Activated naive CD8-positive, alpha-beta T cell treated with anti-CD3 and anti-CD28 coated beads, Interleukin-2, amount 50 U/mL, for 24 hours (primary cell): Measurements from ENCODE around the gene UPF2.

Source experiments
- ATAC-seq: fragments of 150-1000 bp; cut with Tn5 transposase; one replicate; pipeline ENCODE4 v1.10.0; 2021
- DNase-seq: peaks from one replicate; pipeline ENCODE4 v3.0.0; 2021
- H3K27ac Mint-ChIP-seq: one replicate; pipeline ENCODE4 v1.8.0; 2021; ENCODE audit warnings: mild to moderate bottlenecking, mixed read lengths
- H3K27me3 Mint-ChIP-seq: one replicate; pipeline ENCODE4 v1.8.0; 2021; ENCODE audit warnings: mixed read lengths
- H3K36me3 Mint-ChIP-seq: one replicate; pipeline ENCODE4 v1.8.0; 2021; ENCODE audit warnings: low read depth, mixed read lengths
- H3K4me1 Mint-ChIP-seq: one replicate; pipeline ENCODE4 v1.8.0; 2021; ENCODE audit warnings: mixed read lengths
- H3K4me3 Mint-ChIP-seq: one replicate; pipeline ENCODE4 v1.8.0; 2021; ENCODE audit warnings: mild to moderate bottlenecking, moderate library complexity, mixed read lengths
- H3K9me3 Mint-ChIP-seq: one replicate; pipeline ENCODE4 v1.8.0; 2021; ENCODE audit warnings: mixed read lengths

The UPF2 gene

GRCh38 chr10:11958956-11959355 is 83.7 kb downstream of the UPF2 start:
- H3K36me3 Mint-ChIP-seq, result peaks cover 45% of the 10 kb centered on the region
- H3K4me3 Mint-ChIP-seq, result no peak overlapping the region
- DNase-seq, result no peak
- H3K27ac Mint-ChIP-seq, result no peak overlapping the region
- no peaks in the 10 kb centered on the region for H3K9me3 Mint-ChIP-seq
- no peak for ATAC-seq
- H3K27me3 Mint-ChIP-seq, result no peaks in the 10 kb centered on the region
- H3K4me1 Mint-ChIP-seq, result no peaks in the 10 kb centered on the region

GRCh38 chr10:11951695-11952094 is 90.9 kb downstream of the UPF2 start:
- no peaks in the 10 kb centered on the region for H3K9me3 Mint-ChIP-seq
- H3K4me1 Mint-ChIP-seq, result peaks cover 4% of the 10 kb centered on the region
- DNase-seq, result no peak
- peaks cover 36% of the 10 kb centered on the region for H3K36me3 Mint-ChIP-seq
- H3K27ac Mint-ChIP-seq, result no peak overlapping the region
- no peak overlapping the region for H3K4me3 Mint-ChIP-seq
- ATAC-seq, result no peak
- no peaks in the 10 kb centered on the region for H3K27me3 Mint-ChIP-seq

GRCh38 chr10:11950325-11951018 is 92.1 kb downstream of the UPF2 start:
- H3K4me3 Mint-ChIP-seq, result no peak overlapping the region
- H3K27ac Mint-ChIP-seq, result no peak overlapping the region
- peaks cover 27% of the 10 kb centered on the region for H3K36me3 Mint-ChIP-seq
- ATAC-seq (no peak), DNase-seq (no peak)
- peaks cover 4% of the 10 kb centered on the region for H3K4me1 Mint-ChIP-seq
- no peaks in the 10 kb centered on the region for H3K27me3 Mint-ChIP-seq
- no peaks in the 10 kb centered on the region for H3K9me3 Mint-ChIP-seq

- Mint-ChIP-seq H3K9me3 (no peaks in the 10 kb centered on the region), H3K27ac (no peak overlapping the region), H3K27me3 (no peaks in the 10 kb centered on the region), H3K4me1 (peaks cover 4% of the 10 kb centered on the region), H3K4me3 (no peak overlapping the region), H3K36me3 (peaks cover 25% of the 10 kb centered on the region)
- no peak for DNase-seq
- ATAC-seq, result no peak
Observed at GRCh38 chr10:11949152-11949551, 93.5 kb downstream of the UPF2 start.

GRCh38 chr10:11946652-11947051 is 96.0 kb downstream of the UPF2 start:
- DNase-seq (no peak), ATAC-seq (no peak)
- no peaks in the 10 kb centered on the region for H3K9me3 Mint-ChIP-seq
- H3K27ac Mint-ChIP-seq, result no peak overlapping the region
- H3K36me3 Mint-ChIP-seq, result peaks cover 32% of the 10 kb centered on the region
- peaks cover 4% of the 10 kb centered on the region for H3K4me1 Mint-ChIP-seq
- no peaks in the 10 kb centered on the region for H3K27me3 Mint-ChIP-seq
- no peak overlapping the region for H3K4me3 Mint-ChIP-seq

- Mint-ChIP-seq H3K9me3 (no peaks in the 10 kb centered on the region), H3K27me3 (no peaks in the 10 kb centered on the region), H3K27ac (no peak overlapping the region), H3K4me3 (no peak overlapping the region), H3K4me1 (no peaks in the 10 kb centered on the region), H3K36me3 (peaks cover 25% of the 10 kb centered on the region)
- no peak for DNase-seq
- no peak for ATAC-seq
Observed at GRCh38 chr10:11936389-11937152, 106.0 kb downstream of the UPF2 start.

- no peak for DNase-seq
- Mint-ChIP-seq H3K4me3 (no peak overlapping the region), H3K27ac (no peak overlapping the region), H3K9me3 (no peaks in the 10 kb centered on the region), H3K36me3 (peaks cover 40% of the 10 kb centered on the region), H3K27me3 (no peaks in the 10 kb centered on the region), H3K4me1 (no peaks in the 10 kb centered on the region)
- ATAC-seq, result no peak
Observed at GRCh38 chr10:11934262-11934661, 108.3 kb downstream of the UPF2 start.

GRCh38 chr10:11933577-11934223 is 108.9 kb downstream of the UPF2 start:
- H3K36me3 Mint-ChIP-seq, result peaks cover 43% of the 10 kb centered on the region
- ATAC-seq (no peak), DNase-seq (no peak)
- H3K27me3 Mint-ChIP-seq, result no peaks in the 10 kb centered on the region
- no peak overlapping the region for H3K4me3 Mint-ChIP-seq
- no peak overlapping the region for H3K27ac Mint-ChIP-seq
- no peaks in the 10 kb centered on the region for H3K4me1 Mint-ChIP-seq
- no peaks in the 10 kb centered on the region for H3K9me3 Mint-ChIP-seq

- ATAC-seq (no peak), DNase-seq (no peak)
- H3K9me3 Mint-ChIP-seq, result no peaks in the 10 kb centered on the region
- no peaks in the 10 kb centered on the region for H3K4me1 Mint-ChIP-seq
- peaks cover 52% of the 10 kb centered on the region for H3K36me3 Mint-ChIP-seq
- H3K27ac Mint-ChIP-seq, result no peak overlapping the region
- H3K4me3 Mint-ChIP-seq, result no peak overlapping the region
- H3K27me3 Mint-ChIP-seq, result no peaks in the 10 kb centered on the region
Observed at GRCh38 chr10:11931038-11931437, 111.6 kb downstream of the UPF2 start.

- ATAC-seq, result no peak
- Mint-ChIP-seq H3K4me1 (no peaks in the 10 kb centered on the region), H3K9me3 (no peaks in the 10 kb centered on the region), H3K27me3 (no peaks in the 10 kb centered on the region), H3K36me3 (peaks cover 51% of the 10 kb centered on the region), H3K27ac (no peak overlapping the region), H3K4me3 (no peak overlapping the region)
- DNase-seq, result no peak
Observed at GRCh38 chr10:11930312-11930978, 112.2 kb downstream of the UPF2 start.

- no peak overlapping the region for H3K4me3 Mint-ChIP-seq
- H3K9me3 Mint-ChIP-seq, result no peaks in the 10 kb centered on the region
- H3K4me1 Mint-ChIP-seq, result no peaks in the 10 kb centered on the region
- no peaks in the 10 kb centered on the region for H3K27me3 Mint-ChIP-seq
- ATAC-seq (no peak), DNase-seq (no peak)
- H3K36me3 Mint-ChIP-seq, result peaks cover 51% of the 10 kb centered on the region
- H3K27ac Mint-ChIP-seq, result peak overlapping the region; percentile 17
Observed at GRCh38 chr10:11927746-11928145, 114.9 kb downstream of the UPF2 start.

- H3K27ac Mint-ChIP-seq, result no peak overlapping the region
- no peak overlapping the region for H3K4me3 Mint-ChIP-seq
Observed at GRCh38 chr10:11921800-11922392, 120.7 kb downstream of the UPF2 start.

GRCh38 chr10:11919271-11919670 is 123.3 kb downstream of the UPF2 start:
- no peak overlapping the region for H3K4me3 Mint-ChIP-seq

More at GRCh38 chr10:11921800-11922392, 120.7 kb downstream of the UPF2 start:
- ATAC-seq (no peak), DNase-seq (no peak)
- no peaks in the 10 kb centered on the region for H3K27me3 Mint-ChIP-seq
- H3K9me3 Mint-ChIP-seq, result no peaks in the 10 kb centered on the region
- peaks cover 52% of the 10 kb centered on the region for H3K36me3 Mint-ChIP-seq
- no peaks in the 10 kb centered on the region for H3K4me1 Mint-ChIP-seq

GRCh38 chr10:11918384-11918783 is 124.2 kb downstream of the UPF2 start:
- Mint-ChIP-seq H3K27me3 (no peaks in the 10 kb centered on the region), H3K4me3 (no peak overlapping the region), H3K9me3 (no peaks in the 10 kb centered on the region), H3K27ac (no peak overlapping the region), H3K36me3 (peaks cover 31% of the 10 kb centered on the region), H3K4me1 (no peaks in the 10 kb centered on the region)
- ATAC-seq (no peak), DNase-seq (no peak)

More at GRCh38 chr10:11919271-11919670, 123.3 kb downstream of the UPF2 start:
- no peak for ATAC-seq
- no peaks in the 10 kb centered on the region for H3K9me3 Mint-ChIP-seq
- no peaks in the 10 kb centered on the region for H3K27me3 Mint-ChIP-seq
- no peak for DNase-seq
- no peak overlapping the region for H3K27ac Mint-ChIP-seq
- H3K4me1 Mint-ChIP-seq, result no peaks in the 10 kb centered on the region
- peaks cover 34% of the 10 kb centered on the region for H3K36me3 Mint-ChIP-seq
